MM.1S (cell line): ENCODE data around the gene ARHGEF7.
"Not testable (repeated sequence)": the region's sequence is repeated elsewhere in the genome, so short reads cannot be mapped to it uniquely, and the experiment has no call there.

ENCODE experiments used
- DNase-seq: peaks from one replicate; pipeline ENCODE4 v3.0.0-alpha.2; 2015
- H2AFZ ChIP-seq: fragments of 300-600 bp; sonication (generic); 2 replicates; pipeline ENCODE4 v1.6.0; 2016; ENCODE audit warnings: antibody characterized with exemption, low read length
- H3F3A ChIP-seq: fragments of 300-600 bp; sonication (generic); 2 replicates; pipeline ENCODE4 v1.6.1; 2016; ENCODE audit warnings: mild to moderate bottlenecking, antibody characterized with exemption, low read length, moderate library complexity, mixed read lengths; ENCODE audit not compliant: insufficient read depth
- H3K27ac ChIP-seq: fragments of 300-600 bp; sonication (generic); 2 replicates; pipeline ENCODE4 v1.5.1; 2016; ENCODE audit warnings: mild to moderate bottlenecking, low read length
- H3K27me3 ChIP-seq: fragments of 300-600 bp; sonication (generic); replicated peaks from 2 replicates; pipeline ENCODE4 v1.6.0; 2016; ENCODE audit warnings: low read length; ENCODE audit not compliant: insufficient read depth
- H3K36me3 ChIP-seq: fragments of 300-600 bp; sonication (generic); replicated peaks from 2 replicates; pipeline ENCODE4 v1.6.1; 2016; ENCODE audit warnings: mild to moderate bottlenecking, low read length, mixed read lengths; ENCODE audit not compliant: insufficient read depth
- H3K4me1 ChIP-seq: fragments of 300-600 bp; sonication (generic); 2 replicates; pipeline ENCODE4 v1.6.1; 2016; ENCODE audit warnings: low read length, mixed read lengths
- H3K4me2 ChIP-seq: fragments of 300-600 bp; sonication (generic); 2 replicates; pipeline ENCODE4 v1.6.0; 2016; ENCODE audit warnings: low read depth, low read length
- H3K4me3 ChIP-seq: fragments of 300-600 bp; sonication (generic); 2 replicates; pipeline ENCODE4 v1.5.1; 2016; ENCODE audit warnings: low read length, mixed read lengths
- H3K79me2 ChIP-seq: fragments of 300-600 bp; sonication (generic); 2 replicates; pipeline ENCODE4 v1.6.1; 2016; ENCODE audit warnings: mixed run types, low read length, mixed read lengths
- H3K9ac ChIP-seq: fragments of 300-600 bp; sonication (generic); 2 replicates; pipeline ENCODE4 v1.6.1; 2016; ENCODE audit warnings: low read length, mixed read lengths
- H3K9me2 ChIP-seq: fragments of 300-600 bp; sonication (generic); replicated peaks from 2 replicates; pipeline ENCODE4 v1.6.1; 2016; ENCODE audit warnings: mild to moderate bottlenecking, low read length, mixed read lengths; ENCODE audit not compliant: insufficient read depth
- H3K9me3 ChIP-seq: fragments of 300-600 bp; sonication (generic); replicated peaks from 2 replicates; pipeline ENCODE4 v1.6.1; 2016; ENCODE audit warnings: mild to moderate bottlenecking, low read length, mixed read lengths; ENCODE audit not compliant: insufficient read depth
- H4K20me1 ChIP-seq: fragments of 300-600 bp; sonication (generic); 2 replicates; pipeline ENCODE4 v1.6.1; 2016; ENCODE audit warnings: mild to moderate bottlenecking, low read length, moderate library complexity, mixed read lengths; ENCODE audit not compliant: insufficient read depth
- EZH2 ChIP-seq: fragments of 300-600 bp; sonication (generic); optimal IDR thresholded peaks from 2 replicates; pipeline ENCODE3; 2017; ENCODE audit warnings: low read depth, mild to moderate bottlenecking, antibody characterized with exemption, low read length, mixed read lengths
- EZH2phosphoT487 ChIP-seq: fragments of 300-600 bp; sonication (generic); IDR thresholded peaks from 2 replicates; pipeline ENCODE4 v1.6.1; 2018; ENCODE audit warnings: antibody characterized with exemption, low read length
- TF ChIP-seq, protein P1 (sequence below): fragments of 300-600 bp; sonication (generic); IDR thresholded peaks from 2 replicates; pipeline ENCODE4 v1.5.1; 2016; ENCODE audit warnings: antibody characterized with exemption, low read length, mixed read lengths

ARHGEF7 gene

DNA sequence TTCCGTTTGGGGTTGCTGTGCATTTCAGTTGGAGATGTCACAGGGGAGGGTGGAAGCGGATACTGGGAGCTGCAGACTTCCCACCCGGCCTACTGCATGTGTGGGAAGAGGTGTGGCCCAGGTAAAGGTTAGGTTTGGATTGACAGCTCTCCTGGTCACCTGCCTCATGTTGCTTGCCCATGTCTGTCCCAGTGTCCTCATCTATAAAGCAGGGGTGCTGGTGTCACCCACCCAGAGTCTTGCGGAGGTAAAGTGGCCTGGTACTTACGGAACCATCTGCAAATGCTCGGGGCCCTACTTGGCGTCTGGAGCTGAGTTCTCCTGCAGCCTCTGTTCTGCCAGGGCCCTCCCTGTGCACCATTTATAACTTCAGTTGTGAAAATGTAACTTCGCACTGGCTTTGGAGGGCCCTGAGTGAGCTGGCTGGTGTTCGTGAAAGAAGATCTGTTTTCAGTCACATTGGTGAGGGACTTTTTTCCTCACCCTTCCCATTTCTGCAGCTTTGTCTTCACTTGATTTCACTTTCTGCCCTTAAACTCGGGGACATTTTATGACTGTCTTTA, 140.2 kb downstream of the ARHGEF7 start:
- Histone ChIP-seq H3K27me3 (no peaks in the 10 kb centered on the region), H3K9me3 (no peaks in the 10 kb centered on the region), H3K36me3 (0 out of 2 replicates have a peak, but pooled peaks cover 4% of the 10 kb centered on the region)

DNA sequence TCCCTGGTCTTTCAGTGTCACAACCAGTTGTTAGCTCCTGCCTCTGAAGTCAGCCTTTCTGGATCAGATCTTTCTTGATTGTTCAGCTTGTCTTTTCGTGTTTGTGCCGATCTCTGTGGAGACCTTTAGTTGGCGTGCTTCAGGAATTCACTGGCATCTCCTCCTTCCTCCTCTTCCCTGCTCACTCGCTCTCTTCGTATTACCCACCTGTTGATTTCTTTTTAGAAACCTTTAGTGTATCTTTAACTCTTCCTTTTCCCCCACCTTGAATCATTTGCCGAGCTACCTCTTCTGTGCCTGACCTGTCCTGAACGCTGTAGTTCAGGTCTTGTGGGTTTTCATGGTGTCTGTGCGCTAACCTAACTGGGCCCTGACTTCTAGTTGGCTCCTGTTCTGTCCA, 141.3 kb downstream of the ARHGEF7 start:
- no peak overlapping the region for H3K9ac ChIP-seq
- H3K9me2 ChIP-seq = no peaks in the 10 kb centered on the region
- 0 out of 2 replicates have a peak, but pooled peaks cover 4% of the 10 kb centered on the region for H3K36me3 ChIP-seq
- H2AFZ ChIP-seq = no peak overlapping the region
- H3K4me1 ChIP-seq = no peaks in the 10 kb centered on the region
- H3K4me2 ChIP-seq = no peak overlapping the region
- no peak for DNase-seq
- no peaks in the 10 kb centered on the region for H3F3A ChIP-seq
- no peak overlapping the region for H3K4me3 ChIP-seq
- no peak overlapping the region for H3K27ac ChIP-seq
- H4K20me1 ChIP-seq = no peaks in the 10 kb centered on the region
- H3K9me3 ChIP-seq = no peaks in the 10 kb centered on the region
- no peak for TF ChIP-seq EZH2phosphoT487
- no peak for TF ChIP-seq EZH2
- TF ChIP-seq, protein P1, sequence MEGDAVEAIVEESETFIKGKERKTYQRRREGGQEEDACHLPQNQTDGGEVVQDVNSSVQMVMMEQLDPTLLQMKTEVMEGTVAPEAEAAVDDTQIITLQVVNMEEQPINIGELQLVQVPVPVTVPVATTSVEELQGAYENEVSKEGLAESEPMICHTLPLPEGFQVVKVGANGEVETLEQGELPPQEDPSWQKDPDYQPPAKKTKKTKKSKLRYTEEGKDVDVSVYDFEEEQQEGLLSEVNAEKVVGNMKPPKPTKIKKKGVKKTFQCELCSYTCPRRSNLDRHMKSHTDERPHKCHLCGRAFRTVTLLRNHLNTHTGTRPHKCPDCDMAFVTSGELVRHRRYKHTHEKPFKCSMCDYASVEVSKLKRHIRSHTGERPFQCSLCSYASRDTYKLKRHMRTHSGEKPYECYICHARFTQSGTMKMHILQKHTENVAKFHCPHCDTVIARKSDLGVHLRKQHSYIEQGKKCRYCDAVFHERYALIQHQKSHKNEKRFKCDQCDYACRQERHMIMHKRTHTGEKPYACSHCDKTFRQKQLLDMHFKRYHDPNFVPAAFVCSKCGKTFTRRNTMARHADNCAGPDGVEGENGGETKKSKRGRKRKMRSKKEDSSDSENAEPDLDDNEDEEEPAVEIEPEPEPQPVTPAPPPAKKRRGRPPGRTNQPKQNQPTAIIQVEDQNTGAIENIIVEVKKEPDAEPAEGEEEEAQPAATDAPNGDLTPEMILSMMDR = no peak
- H3K27me3 ChIP-seq = no peaks in the 10 kb centered on the region
- H3K79me2 ChIP-seq = no peaks in the 10 kb centered on the region

More for the DNA sequence above, 140.2 kb downstream of the ARHGEF7 start:
- H3K4me2 ChIP-seq = no peak overlapping the region
- H3K9ac ChIP-seq = no peak overlapping the region
- H3F3A ChIP-seq = no peaks in the 10 kb centered on the region
- H3K4me1 ChIP-seq = no peaks in the 10 kb centered on the region
- TF ChIP-seq EZH2phosphoT487 (no peak), EZH2 (no peak)
- TF ChIP-seq, protein P1 = no peak
- no peaks in the 10 kb centered on the region for H4K20me1 ChIP-seq
- no peak overlapping the region for H3K27ac ChIP-seq
- DNase-seq = no peak
- no peak overlapping the region for H2AFZ ChIP-seq
- H3K4me3 ChIP-seq = no peak overlapping the region
- H3K9me2 ChIP-seq = no peaks in the 10 kb centered on the region
- no peaks in the 10 kb centered on the region for H3K79me2 ChIP-seq

DNA sequence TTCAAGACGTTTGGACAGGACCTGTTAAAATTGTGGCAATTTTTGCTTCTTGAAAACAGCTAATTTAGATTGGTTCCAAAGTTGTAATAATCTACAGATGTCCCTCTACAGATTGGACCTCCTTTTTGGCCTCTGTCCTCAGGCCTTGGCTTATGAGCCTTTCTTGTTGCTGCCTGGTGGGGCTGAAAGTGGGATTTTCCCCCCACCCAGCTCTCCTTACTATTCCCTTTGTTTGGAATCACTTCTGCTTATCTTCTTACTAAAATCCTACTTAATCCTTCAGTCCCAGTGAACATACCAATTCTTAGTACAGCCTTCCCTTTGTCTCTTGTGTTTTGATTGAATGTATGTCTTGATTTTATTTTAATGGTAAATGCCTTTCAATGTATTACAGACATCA, 141.8 kb downstream of the ARHGEF7 start:
- 0 out of 2 replicates have a peak, but pooled peaks cover 4% of the 10 kb centered on the region for H3K36me3 ChIP-seq

DNA sequence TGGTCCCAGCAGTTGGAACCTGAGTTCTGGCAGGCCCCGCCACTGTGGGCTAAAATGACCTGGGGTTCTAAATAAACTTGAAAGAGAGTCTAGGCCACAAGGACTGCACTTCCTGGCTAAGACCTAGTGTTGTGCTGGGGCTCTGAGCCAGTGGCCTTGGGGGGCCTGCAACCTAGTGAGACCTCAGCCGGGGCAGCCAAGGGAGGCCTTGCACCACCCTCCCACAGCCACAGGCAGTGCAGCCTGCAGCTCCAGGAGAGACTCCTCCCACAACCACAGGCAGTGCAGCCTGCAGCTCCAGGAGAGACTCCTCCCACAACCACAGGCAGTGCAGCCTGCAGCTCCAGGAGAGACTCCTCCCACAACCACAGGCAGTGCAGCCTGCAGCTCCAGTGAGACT, 142.8 kb downstream of the ARHGEF7 start:
- H2AFZ ChIP-seq, H3K36me3 ChIP-seq, DNase-seq, H3K4me3 ChIP-seq, H3K9ac ChIP-seq, H3K27ac ChIP-seq, H3F3A ChIP-seq, H4K20me1 ChIP-seq, H3K79me2 ChIP-seq, H3K4me2 ChIP-seq, H3K27me3 ChIP-seq, H3K9me3 ChIP-seq, H3K4me1 ChIP-seq, H3K9me2 ChIP-seq: not testable (repeated sequence)

More for the DNA sequence above, 141.8 kb downstream of the ARHGEF7 start:
- no peaks in the 10 kb centered on the region for H4K20me1 ChIP-seq
- H3K9ac ChIP-seq = no peak overlapping the region
- H3K27ac ChIP-seq = no peak overlapping the region
- no peak overlapping the region for H3K4me3 ChIP-seq
- no peak for DNase-seq
- H3K27me3 ChIP-seq = no peaks in the 10 kb centered on the region
- no peaks in the 10 kb centered on the region for H3K9me3 ChIP-seq
- no peaks in the 10 kb centered on the region for H3K4me1 ChIP-seq
- no peak overlapping the region for H3K4me2 ChIP-seq
- H3K9me2 ChIP-seq = no peaks in the 10 kb centered on the region
- no peaks in the 10 kb centered on the region for H3K79me2 ChIP-seq
- TF ChIP-seq, protein P1 = no peak
- TF ChIP-seq EZH2 (no peak), EZH2phosphoT487 (no peak)
- H3F3A ChIP-seq = no peaks in the 10 kb centered on the region
- no peak overlapping the region for H2AFZ ChIP-seq
